Tracheal epithelial cell (primary cell): ENCODE data around the gene PLBD2. TPM values are rescaled to one million over a fixed set of nuclear protein-coding genes. Genes with fewer than 3 reads are reported as not detected.

Experiments used
- total RNA-seq: library from RNA; depleted of rRNA; stranded (reverse); fragments of >200 nt; gene quantifications from 2 replicates; pipeline ENCODE4 v1.2.1, GENCODE V29; 2014

The PLBD2 gene
- 21.1 and 25.8 TPM in 2 replicates for total RNA-seq

GRCh38 chr12:113358381-113359132 lies at the start of gene PLBD2:
TSS of gene PLBD2 (plus strand) at chr12:113358587. CDS start at chr12:113358601, 14 bp downstream.

GRCh38 chr12:113334786-113335539 lies 23.4 kb upstream of the PLBD2 start, which contains the start of gene SLC8B1:
TSS of gene SLC8B1 (minus strand) at chr12:113335109. CDS start at chr12:113332878, 2,231 bp downstream.

GRCh38 chr12:113403435-113404415 lies 45.3 kb downstream of the PLBD2 start, which contains the start of gene SDS:
TSS of gene SDS (minus strand) at chr12:113403887. CDS start at chr12:113399708, 4,179 bp downstream.

GRCh38 chr12:113422030-113422885 lies 63.9 kb downstream of the PLBD2 start, which contains the start of gene SDSL:
TSS of gene SDSL (plus strand) at chr12:113422380. CDS start at chr12:113427983, 5,603 bp downstream.

Other genes with a start within 250 kb of the PLBD2 start
- 0.64 and 3.9 TPM in 2 replicates for gene RASAL1, start 222.8 kb upstream of the PLBD2 start, total RNA-seq
- gene CFAP73, start 208.9 kb upstream of the PLBD2 start, total RNA-seq = not detected in 2 replicates
- gene DDX54, start 173.1 kb upstream of the PLBD2 start, total RNA-seq = 42.0 and 47.7 TPM in 2 replicates
- 25.4 and 28.9 TPM in 2 replicates for gene RITA1, start 172.9 kb upstream of the PLBD2 start, total RNA-seq
- 11.5 and 13.3 TPM in 2 replicates for gene TPCN1, start 137.1 kb upstream of the PLBD2 start, total RNA-seq
- 16.6 and 22.4 TPM in 2 replicates for gene SLC8B1, start 23.5 kb upstream of the PLBD2 start, total RNA-seq
- not detected in 2 replicates for gene SDS, start 45.3 kb downstream of the PLBD2 start, total RNA-seq
- gene SDSL, start 63.8 kb downstream of the PLBD2 start, total RNA-seq = 2.8 and 4.8 TPM in 2 replicates
- 0.21 and 0.24 TPM in 2 replicates for gene LHX5, start 113.3 kb downstream of the PLBD2 start, total RNA-seq